Measurements from ENCODE around the gene CLGN.
A peak's percentile ranks its signal among the peaks of the same experiment; 100 is the strongest.

CLGN gene, protein sequence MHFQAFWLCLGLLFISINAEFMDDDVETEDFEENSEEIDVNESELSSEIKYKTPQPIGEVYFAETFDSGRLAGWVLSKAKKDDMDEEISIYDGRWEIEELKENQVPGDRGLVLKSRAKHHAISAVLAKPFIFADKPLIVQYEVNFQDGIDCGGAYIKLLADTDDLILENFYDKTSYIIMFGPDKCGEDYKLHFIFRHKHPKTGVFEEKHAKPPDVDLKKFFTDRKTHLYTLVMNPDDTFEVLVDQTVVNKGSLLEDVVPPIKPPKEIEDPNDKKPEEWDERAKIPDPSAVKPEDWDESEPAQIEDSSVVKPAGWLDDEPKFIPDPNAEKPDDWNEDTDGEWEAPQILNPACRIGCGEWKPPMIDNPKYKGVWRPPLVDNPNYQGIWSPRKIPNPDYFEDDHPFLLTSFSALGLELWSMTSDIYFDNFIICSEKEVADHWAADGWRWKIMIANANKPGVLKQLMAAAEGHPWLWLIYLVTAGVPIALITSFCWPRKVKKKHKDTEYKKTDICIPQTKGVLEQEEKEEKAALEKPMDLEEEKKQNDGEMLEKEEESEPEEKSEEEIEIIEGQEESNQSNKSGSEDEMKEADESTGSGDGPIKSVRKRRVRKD

DNA sequence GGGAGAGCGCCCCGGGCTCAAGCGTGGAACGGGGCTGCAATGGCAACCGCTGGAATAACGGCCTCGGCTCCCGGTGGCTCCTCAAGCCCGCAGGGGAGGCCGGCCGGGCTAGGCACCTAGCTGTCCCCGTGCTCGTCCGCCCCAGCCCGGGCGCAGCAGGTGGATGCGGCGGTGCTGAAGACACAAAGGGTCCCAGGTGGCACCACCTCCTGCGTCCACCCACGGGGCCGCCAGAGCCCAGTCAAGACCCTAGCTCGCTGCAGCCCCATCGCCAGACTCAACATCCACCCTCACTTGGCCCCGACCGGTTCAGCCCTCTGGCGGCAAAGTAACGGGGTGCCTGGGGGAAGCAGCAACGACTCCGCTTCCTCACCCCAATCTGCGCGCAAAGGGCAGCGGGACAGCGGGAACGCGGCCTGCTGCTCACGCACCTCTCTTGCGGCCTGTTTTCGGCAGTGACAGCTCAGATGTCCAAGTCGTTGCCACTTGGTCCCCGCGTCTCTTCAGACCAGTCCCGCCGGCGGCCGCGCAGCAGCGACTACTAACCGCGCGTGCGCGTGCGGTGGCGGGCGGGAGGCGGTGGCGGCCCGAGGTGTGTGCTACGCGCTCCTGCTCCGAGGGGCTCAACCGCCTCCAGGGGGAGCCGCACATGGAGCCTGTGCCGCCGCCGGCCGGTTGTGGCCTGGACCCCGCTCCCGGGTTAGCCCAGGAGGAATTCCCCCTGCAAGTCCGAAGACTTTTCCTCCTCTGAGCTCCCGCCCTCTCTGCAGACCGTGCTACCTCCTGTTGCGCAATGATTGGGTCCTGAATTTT, at the start of gene CLGN:
CLGN (minus strand) TSS at position 543 of the 813 bp plus-strand sequence. CDS start 14,570 bp downstream, outside the sequence.
- in situ Hi-C loops (cut with HindIII; ENCODE audit: low sequenced_read_pairs) = no loop called here

DNA sequence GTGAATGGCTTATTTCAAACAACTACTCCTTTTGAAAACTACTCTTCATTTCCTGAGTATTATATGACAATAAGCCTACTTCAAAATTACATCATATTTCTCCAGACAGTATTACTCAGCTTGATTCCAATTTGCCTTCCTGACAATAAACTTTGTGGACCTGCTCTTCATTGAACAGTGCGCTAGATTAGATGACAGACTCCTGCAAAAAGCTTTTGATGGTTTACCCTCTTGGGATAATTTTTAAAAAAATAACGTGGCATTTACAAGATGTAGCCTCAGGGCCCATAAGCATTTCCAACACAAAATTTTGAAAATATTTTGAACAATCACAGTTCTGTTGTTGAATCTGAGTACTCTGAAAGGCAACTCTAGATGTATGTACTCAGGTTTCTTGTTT, 44.7 kb upstream of the CLGN start:
- in situ Hi-C loops (cut with HindIII; ENCODE audit: low sequenced_read_pairs) = no loop called here
- no peak for DNase-seq (ENCODE audit: low read depth)
- TF ChIP-seq, protein P1, sequence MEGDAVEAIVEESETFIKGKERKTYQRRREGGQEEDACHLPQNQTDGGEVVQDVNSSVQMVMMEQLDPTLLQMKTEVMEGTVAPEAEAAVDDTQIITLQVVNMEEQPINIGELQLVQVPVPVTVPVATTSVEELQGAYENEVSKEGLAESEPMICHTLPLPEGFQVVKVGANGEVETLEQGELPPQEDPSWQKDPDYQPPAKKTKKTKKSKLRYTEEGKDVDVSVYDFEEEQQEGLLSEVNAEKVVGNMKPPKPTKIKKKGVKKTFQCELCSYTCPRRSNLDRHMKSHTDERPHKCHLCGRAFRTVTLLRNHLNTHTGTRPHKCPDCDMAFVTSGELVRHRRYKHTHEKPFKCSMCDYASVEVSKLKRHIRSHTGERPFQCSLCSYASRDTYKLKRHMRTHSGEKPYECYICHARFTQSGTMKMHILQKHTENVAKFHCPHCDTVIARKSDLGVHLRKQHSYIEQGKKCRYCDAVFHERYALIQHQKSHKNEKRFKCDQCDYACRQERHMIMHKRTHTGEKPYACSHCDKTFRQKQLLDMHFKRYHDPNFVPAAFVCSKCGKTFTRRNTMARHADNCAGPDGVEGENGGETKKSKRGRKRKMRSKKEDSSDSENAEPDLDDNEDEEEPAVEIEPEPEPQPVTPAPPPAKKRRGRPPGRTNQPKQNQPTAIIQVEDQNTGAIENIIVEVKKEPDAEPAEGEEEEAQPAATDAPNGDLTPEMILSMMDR (IDR thresholded peaks at IDR 0.05; ENCODE audit: low read depth, low read length, missing control alignments) = no peak

More for the DNA sequence above, at the start of gene CLGN:
- TF ChIP-seq, protein P1 (IDR thresholded peaks at IDR 0.05; ENCODE audit: low read depth, low read length, missing control alignments) = peak; percentile 50
- DNase-seq (ENCODE audit: low read depth) = peak; percentile 26
- H3K4me3 ChIP-seq (ENCODE audit: low read depth, low read length) = peak within 1 kb of the TSS; percentile 76

DNA sequence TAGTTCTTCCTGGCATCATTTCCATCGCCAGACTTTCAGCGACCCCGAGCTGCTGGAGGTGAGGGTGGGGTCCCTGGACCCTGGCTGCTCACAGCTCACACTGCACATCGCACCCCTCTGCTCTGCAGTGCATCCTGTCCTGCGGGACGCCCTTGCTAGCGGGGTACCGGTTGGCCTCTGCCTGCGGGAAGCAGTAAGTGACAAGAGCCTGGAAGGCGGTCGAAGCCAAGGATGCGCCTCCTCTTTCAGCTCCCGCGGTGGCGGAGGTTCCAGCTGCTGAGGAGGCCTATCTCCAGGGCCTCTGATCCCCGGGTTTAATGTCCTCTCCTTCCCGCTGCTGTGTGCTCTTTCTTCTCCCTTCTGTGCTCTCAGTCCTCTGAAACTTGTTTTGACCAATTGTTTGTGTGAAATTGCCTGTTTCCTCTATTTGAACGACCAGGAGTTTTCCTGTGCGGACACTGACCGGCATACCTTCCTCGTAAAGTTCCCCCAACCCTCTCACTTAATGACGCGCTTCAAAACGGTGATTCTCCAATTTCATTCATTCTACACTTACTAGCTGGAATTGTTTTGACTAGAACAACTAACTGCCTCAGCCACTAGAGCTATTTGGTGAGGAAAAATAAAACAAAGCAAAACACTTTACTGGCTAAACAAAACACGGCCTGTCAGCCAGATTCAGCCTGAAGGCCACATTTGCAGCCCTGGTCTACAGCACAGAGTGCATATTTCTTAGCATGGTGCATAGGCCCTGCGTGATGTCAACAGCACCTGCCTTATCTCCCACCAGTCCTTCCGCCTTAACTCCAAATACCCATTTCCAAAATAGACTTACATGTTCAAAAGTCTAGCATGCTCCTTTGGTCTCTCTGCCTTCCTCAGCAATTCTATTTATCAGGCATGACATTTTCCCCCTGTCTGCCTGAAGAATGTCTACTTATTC, 42.6 kb upstream of the CLGN start:
- H3K4me3 ChIP-seq (ENCODE audit: low read depth, low read length) = no peak overlapping the region
- in situ Hi-C loops (cut with HindIII; ENCODE audit: low sequenced_read_pairs) = no loop called here
- no peak for DNase-seq (ENCODE audit: low read depth)
- TF ChIP-seq, protein P1 (IDR thresholded peaks at IDR 0.05; ENCODE audit: low read depth, low read length, missing control alignments) = no peak

More for the DNA sequence above, 44.7 kb upstream of the CLGN start:
- no peak overlapping the region for H3K4me3 ChIP-seq (ENCODE audit: low read depth, low read length)

DNA sequence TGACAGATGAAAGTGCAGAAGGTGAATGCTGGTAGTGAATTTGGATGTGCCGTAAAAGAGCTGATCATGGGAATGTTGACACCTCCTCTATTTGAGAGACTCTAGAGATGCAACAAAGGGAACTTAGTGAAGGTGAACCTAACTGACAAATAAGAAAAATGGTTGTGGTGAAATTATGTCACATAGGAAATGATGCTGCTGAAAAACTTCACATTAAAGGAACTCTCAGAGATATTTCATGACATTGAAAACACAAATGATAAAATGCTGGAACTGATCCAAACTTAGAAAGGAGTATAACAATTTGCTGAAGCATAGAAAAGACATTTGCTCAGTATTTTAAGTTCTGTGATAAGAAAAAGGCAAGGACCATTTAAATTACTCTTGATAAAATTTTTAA, 38.7 kb upstream of the CLGN start:
- in situ Hi-C loops (cut with HindIII; ENCODE audit: low sequenced_read_pairs) = no loop called here
- DNase-seq (ENCODE audit: low read depth) = no peak
- TF ChIP-seq, protein P1 (IDR thresholded peaks at IDR 0.05; ENCODE audit: low read depth, low read length, missing control alignments) = no peak
- no peak overlapping the region for H3K4me3 ChIP-seq (ENCODE audit: low read depth, low read length)

DNA sequence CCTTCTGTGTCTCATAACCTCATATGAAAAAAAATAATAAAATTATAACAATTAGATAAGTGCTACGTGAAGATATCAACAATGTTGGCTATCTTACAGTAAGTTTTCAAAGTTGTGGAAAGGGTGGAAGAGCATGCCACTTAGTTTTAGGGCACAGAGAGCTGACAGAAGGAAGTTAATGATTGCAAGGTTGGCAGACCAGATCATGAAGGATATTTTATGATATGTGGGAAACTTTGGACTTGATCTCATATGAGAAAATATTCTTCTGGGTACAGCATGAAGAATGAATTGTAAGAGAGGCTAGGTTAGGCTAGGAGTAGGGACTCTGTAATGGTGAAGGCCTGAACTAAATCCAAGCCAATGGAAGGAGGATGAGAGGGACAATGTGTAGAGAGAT, 36.2 kb upstream of the CLGN start:
- no peak for DNase-seq (ENCODE audit: low read depth)
- in situ Hi-C loops (cut with HindIII; ENCODE audit: low sequenced_read_pairs) = no loop called here
- H3K4me3 ChIP-seq (ENCODE audit: low read depth, low read length) = no peak overlapping the region
- TF ChIP-seq, protein P1 (IDR thresholded peaks at IDR 0.05; ENCODE audit: low read depth, low read length, missing control alignments) = no peak

Data from astrocyte of the cerebellum (primary cell).